Nephron progenitor cell (in vitro differentiated cells): ENCODE measurements around the gene ACOX3.

Experiments
- DNase-seq: peaks from one replicate; pipeline ENCODE4 v3.0.0; 2021
- H3K27ac Mint-ChIP-seq: 2 replicates; pipeline ENCODE4 v1.8.0; 2021; ENCODE audit warnings: mild to moderate bottlenecking, moderate library complexity, mixed read lengths
- H3K27me3 Mint-ChIP-seq: 2 replicates; pipeline ENCODE4 v1.8.0; 2021; ENCODE audit warnings: mild to moderate bottlenecking, low read depth, mixed read lengths; ENCODE audit not compliant: poor library complexity
- H3K36me3 Mint-ChIP-seq: 2 replicates; pipeline ENCODE4 v1.8.0; 2021; ENCODE audit warnings: low read depth, mixed read lengths
- H3K4me1 Mint-ChIP-seq: 2 replicates; pipeline ENCODE4 v1.8.0; 2021; ENCODE audit warnings: mixed read lengths
- H3K4me3 Mint-ChIP-seq: 2 replicates; pipeline ENCODE4 v1.8.0; 2021; ENCODE audit warnings: mild to moderate bottlenecking, moderate library complexity, mixed read lengths
- H3K9me3 Mint-ChIP-seq: 2 replicates; pipeline ENCODE4 v1.8.0; 2021; ENCODE audit warnings: mild to moderate bottlenecking, moderate library complexity, mixed read lengths
- TF ChIP-seq, protein P1 (sequence below): fragments of 200-600 bp; sonication (generic); IDR thresholded peaks from 2 replicates; pipeline ENCODE4 v1.5.0; 2021; ENCODE audit warnings: antibody characterized with exemption

Gene ACOX3

DNA sequence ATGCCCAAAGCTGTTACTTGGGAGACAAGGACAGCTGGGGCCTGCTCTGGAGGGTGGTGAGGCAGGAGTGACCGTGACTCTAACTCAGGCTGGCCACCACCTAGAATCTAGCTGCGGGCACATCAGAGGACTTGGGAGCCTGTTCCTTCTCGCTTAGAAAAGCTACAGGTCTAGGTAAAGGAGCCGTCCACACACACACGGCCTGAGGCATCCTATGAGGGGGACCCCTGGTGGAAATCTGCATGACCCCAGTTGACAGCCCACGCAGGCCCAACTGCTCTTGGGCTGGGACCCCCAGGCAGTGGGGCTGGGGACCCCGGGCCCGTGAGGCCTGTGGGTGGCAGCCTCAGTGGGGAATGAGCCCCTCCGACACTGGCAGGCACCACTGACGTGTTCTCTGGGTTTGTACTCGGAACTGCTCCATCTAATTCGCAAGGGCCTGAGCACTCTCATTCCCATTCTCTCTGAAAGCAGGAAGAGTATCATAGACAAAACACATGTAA is 75.6 kb downstream of the ACOX3 start:
- peaks cover 37% of the 10 kb centered on the region for H3K9me3 Mint-ChIP-seq
- TF ChIP-seq, protein P1, sequence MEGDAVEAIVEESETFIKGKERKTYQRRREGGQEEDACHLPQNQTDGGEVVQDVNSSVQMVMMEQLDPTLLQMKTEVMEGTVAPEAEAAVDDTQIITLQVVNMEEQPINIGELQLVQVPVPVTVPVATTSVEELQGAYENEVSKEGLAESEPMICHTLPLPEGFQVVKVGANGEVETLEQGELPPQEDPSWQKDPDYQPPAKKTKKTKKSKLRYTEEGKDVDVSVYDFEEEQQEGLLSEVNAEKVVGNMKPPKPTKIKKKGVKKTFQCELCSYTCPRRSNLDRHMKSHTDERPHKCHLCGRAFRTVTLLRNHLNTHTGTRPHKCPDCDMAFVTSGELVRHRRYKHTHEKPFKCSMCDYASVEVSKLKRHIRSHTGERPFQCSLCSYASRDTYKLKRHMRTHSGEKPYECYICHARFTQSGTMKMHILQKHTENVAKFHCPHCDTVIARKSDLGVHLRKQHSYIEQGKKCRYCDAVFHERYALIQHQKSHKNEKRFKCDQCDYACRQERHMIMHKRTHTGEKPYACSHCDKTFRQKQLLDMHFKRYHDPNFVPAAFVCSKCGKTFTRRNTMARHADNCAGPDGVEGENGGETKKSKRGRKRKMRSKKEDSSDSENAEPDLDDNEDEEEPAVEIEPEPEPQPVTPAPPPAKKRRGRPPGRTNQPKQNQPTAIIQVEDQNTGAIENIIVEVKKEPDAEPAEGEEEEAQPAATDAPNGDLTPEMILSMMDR = no peak

DNA sequence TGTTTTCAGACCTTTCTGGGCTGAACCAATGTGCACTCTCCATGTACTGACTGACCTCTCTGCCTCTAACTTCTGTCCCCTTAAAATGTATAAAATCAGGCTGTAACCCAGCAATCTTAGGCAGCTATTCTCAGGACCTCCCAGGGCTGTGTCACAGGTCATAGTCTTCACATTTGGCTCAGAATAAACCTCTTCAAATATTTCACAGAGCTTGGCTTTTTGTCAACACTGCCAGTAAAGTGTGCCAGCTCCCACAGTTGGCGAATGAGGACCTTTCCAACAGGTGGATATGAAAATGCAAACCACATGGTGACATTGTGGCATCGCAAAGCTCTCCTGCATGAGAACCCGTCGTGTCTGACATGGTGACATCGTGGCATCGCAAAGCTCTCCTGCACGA is 76.4 kb downstream of the ACOX3 start:
- Mint-ChIP-seq H3K27ac (no peak overlapping the region), H3K4me3 (no peak overlapping the region), H3K27me3 (no peaks in the 10 kb centered on the region), H3K9me3 (peaks cover 37% of the 10 kb centered on the region), H3K4me1 (peaks cover 15% of the 10 kb centered on the region), H3K36me3 (peaks cover 15% of the 10 kb centered on the region)
- TF ChIP-seq, protein P1 = no peak
- DNase-seq = no peak

More for the DNA sequence above, 75.6 kb downstream of the ACOX3 start:
- no peak for DNase-seq
- Mint-ChIP-seq H3K36me3 (peaks cover 15% of the 10 kb centered on the region), H3K27me3 (no peaks in the 10 kb centered on the region), H3K4me1 (peaks cover 15% of the 10 kb centered on the region), H3K4me3 (no peak overlapping the region), H3K27ac (no peak overlapping the region)

DNA sequence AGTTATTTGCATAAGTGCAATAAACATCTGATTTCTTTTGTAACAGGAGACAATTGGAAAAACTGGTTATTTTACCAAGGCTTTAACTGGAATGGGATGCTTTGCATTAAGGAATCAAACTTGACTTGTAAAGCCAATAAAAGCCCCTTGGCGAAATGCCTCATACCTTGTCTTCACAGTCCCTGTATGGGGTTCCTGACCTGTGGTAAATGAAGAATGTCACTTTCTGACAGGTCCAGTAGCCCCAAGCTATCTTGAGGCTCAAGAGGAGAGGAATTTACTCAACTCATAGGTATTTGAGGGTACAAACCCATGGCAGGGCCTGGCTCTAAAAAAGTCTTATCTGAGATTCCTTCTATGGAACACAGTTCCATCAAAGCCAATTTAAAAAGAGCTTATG is 78.0 kb downstream of the ACOX3 start:
- peaks cover 3% of the 10 kb centered on the region for H3K27me3 Mint-ChIP-seq
- H3K4me3 Mint-ChIP-seq = no peak overlapping the region
- TF ChIP-seq, protein P1 = no peak
- H3K9me3 Mint-ChIP-seq = peaks cover 42% of the 10 kb centered on the region
- DNase-seq = no peak
- H3K27ac Mint-ChIP-seq = no peak overlapping the region
- H3K4me1 Mint-ChIP-seq = peaks cover 15% of the 10 kb centered on the region
- peaks cover 15% of the 10 kb centered on the region for H3K36me3 Mint-ChIP-seq

DNA sequence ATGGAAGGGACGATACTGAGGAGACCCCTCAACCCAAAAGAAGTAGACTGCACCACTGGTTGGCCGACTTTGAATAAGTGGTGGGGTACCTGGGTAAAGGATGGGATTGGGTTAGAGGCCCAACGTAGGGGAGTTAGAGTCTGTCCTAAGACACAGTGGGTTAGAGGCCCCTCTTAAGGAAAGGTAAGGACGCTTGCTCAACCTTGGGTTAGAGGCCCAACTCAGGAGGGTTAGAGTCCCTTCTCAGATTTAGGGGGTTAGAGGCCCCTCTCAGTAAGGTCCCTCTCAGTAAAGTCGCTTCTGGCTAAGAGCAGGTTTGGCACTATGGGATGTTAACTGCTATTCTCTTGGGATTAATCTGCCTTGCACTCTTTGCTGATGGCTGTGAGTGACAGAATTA is 81.3 kb downstream of the ACOX3 start:
- Mint-ChIP-seq H3K27ac (no peak overlapping the region), H3K4me1 (peaks cover 5% of the 10 kb centered on the region), H3K4me3 (no peak overlapping the region), H3K36me3 (peaks cover 13% of the 10 kb centered on the region), H3K9me3 (peaks cover 41% of the 10 kb centered on the region), H3K27me3 (peaks cover 5% of the 10 kb centered on the region)
- TF ChIP-seq, protein P1 = no peak
- DNase-seq = no peak

DNA sequence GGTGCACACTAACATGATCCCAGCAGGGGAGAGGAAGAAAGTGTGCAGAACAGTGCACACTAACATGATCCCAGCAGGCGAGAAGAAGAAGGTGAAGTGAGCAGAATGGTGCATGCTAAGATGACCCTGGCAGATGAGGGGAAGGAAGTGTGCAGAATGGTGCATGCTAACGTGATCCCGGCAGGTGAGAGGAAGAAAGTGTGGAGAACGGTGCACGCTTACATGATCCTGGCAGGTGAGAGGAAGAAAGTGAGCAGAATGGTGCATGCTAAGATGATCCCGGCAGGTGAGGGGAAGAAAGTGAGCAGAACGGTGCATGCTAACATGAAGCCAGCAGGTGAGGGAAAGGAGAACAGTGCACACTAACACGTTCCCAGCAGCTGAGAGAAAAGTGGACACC is 83.7 kb downstream of the ACOX3 start:
- no peak overlapping the region for H3K4me3 Mint-ChIP-seq
- peaks cover 25% of the 10 kb centered on the region for H3K4me1 Mint-ChIP-seq
- H3K36me3 Mint-ChIP-seq = peaks cover 5% of the 10 kb centered on the region
- peaks cover 6% of the 10 kb centered on the region for H3K27me3 Mint-ChIP-seq
- TF ChIP-seq, protein P1 = no peak
- no peak overlapping the region for H3K27ac Mint-ChIP-seq
- peaks cover 21% of the 10 kb centered on the region for H3K9me3 Mint-ChIP-seq
- DNase-seq = no peak

DNA sequence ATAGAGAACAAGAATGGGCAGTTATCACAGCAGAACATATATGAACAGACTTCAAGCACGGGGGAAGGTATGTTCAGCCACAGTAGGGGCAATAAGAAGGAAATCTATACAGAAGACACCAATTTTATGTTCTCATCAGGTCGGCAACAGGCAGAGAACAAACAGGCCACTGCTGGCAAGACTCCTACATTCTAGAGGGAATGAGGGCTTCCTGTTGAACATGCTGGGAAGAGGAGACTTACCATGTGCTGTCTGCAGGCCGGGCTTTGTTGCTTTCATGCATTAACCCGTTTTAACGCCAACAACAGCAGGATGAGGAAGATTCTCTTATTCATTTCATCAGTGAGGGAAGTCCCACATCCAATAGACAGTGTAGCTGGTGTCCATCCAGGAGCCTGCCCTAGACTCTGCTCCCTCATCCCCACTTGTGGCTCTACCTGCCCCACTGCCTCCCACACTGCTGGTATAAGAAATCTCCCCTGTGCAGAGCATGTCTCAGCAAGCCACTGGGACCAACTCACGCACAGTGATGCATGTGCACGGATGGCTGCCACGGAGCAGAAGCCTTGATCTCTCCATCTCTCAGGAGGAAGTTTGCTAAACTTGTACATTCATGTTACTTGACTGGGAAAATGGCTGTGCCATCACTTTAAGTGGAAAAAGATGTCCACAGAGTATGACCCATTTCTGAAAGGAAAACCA is 84.5 kb downstream of the ACOX3 start:
- H3K27me3 Mint-ChIP-seq = peaks cover 6% of the 10 kb centered on the region
- no peak overlapping the region for H3K27ac Mint-ChIP-seq
- no peak for DNase-seq
- H3K9me3 Mint-ChIP-seq = peaks cover 12% of the 10 kb centered on the region
- H3K4me1 Mint-ChIP-seq = peaks cover 34% of the 10 kb centered on the region
- no peak overlapping the region for H3K4me3 Mint-ChIP-seq
- TF ChIP-seq, protein P1 = no peak
- H3K36me3 Mint-ChIP-seq = peaks cover 5% of the 10 kb centered on the region
